Activated T-helper 1 cell treated with anti-CD3 and anti-CD28 coated beads, Interleukin-12 subunit alpha, Interleukin-12 subunit beta, Interleukin-2, Interleukin-4 antibody, amounts not matched to agents 30 ng/mL and 10 ng/mL and 1 ng/mL, durations not matched to agents 14 hours and 24 hours and 36 hours (primary cell): ENCODE results near the gene FAM240A. TPM values are rescaled to one million over a fixed set of nuclear protein-coding genes. Genes with fewer than 3 reads are reported as not detected.

Source experiments
- DNase-seq: peaks from one replicate; pipeline ENCODE4 v3.0.0; 2021; ENCODE audit warnings: low spot score
- H3K27ac Mint-ChIP-seq: one replicate; pipeline ENCODE4 v1.8.0; 2021; ENCODE audit warnings: mild to moderate bottlenecking, mixed read lengths
- H3K27me3 Mint-ChIP-seq: one replicate; pipeline ENCODE4 v1.8.0; 2022; ENCODE audit warnings: mild to moderate bottlenecking, moderate library complexity, mixed read lengths; ENCODE audit not compliant: insufficient read depth
- H3K36me3 Mint-ChIP-seq: one replicate; pipeline ENCODE4 v1.8.0; 2021; ENCODE audit warnings: low read depth, mixed read lengths
- H3K4me1 Mint-ChIP-seq: one replicate; pipeline ENCODE4 v1.8.0; 2021; ENCODE audit warnings: low read depth, mixed read lengths
- H3K4me3 Mint-ChIP-seq: one replicate; pipeline ENCODE4 v1.8.0; 2021; ENCODE audit warnings: mild to moderate bottlenecking, moderate library complexity, mixed read lengths
- H3K9me3 Mint-ChIP-seq: one replicate; pipeline ENCODE4 v1.8.0; 2021; ENCODE audit warnings: mixed read lengths
- intact Hi-C: fragments of 100-400 bp; cut with micrococcal nuclease; formaldehyde crosslinking; loops from one replicate; pipeline ENCODE4 v1.15.1; 2024
- total RNA-seq: library from RNA; stranded (reverse); gene quantifications from 2 replicates; pipeline ENCODE4 v1.2.3, GENCODE V29; 2022

The FAM240A gene
- total RNA-seq, 1 donor from 2014 or later: not detected

- H3K9me3 Mint-ChIP-seq: no peaks in the 10 kb centered on the region
- H3K4me3 Mint-ChIP-seq: no peak overlapping the region
- DNase-seq: no peak
- no peaks in the 10 kb centered on the region for H3K4me1 Mint-ChIP-seq
- no peaks in the 10 kb centered on the region for H3K27me3 Mint-ChIP-seq
- H3K27ac Mint-ChIP-seq: no peak overlapping the region
- no peaks in the 10 kb centered on the region for H3K36me3 Mint-ChIP-seq
- intact Hi-C loops: no loop called here
Measured at GRCh38 chr3:46663591-46664135, 51.3 kb downstream of the FAM240A start.

DNA sequence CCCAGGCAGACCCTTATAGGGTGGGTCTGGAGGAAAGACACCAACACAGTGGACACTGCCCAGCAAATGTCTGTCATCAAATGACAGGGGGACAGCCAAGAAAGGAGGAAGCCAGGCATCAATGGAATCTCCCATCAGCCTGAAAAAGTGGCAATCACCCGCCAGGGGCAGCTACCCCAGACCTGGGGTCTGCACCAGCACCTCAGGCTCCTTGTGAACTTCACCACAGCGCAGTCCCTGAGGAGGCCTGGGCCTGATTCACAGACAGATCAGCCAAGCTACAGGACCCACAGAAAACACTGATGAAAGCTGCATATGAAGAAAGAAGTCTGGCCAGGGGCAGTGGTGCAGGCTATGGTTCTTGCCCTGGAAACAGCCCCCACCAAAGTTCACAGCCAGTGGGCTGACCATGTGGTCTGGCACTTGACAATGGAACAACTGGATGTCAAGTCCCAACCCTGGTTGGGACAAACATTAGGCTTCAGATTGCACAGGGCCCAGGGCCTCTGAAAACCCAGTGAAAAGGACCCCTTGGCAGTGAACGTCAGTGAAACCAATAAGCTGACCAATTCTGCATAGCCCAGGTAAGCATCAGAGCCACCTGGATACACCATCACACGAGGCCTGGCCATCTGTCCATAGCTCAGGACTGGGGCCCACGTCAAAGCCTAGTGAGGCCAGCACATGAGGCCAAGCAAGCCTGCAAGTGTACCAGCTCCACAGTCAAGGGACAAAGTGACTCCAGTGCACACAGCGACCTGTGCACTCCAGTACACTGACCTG is 52.1 kb downstream of the FAM240A start:
- H3K27ac Mint-ChIP-seq: no peak overlapping the region
- no peaks in the 10 kb centered on the region for H3K36me3 Mint-ChIP-seq
- no peak for DNase-seq
- H3K27me3 Mint-ChIP-seq: no peaks in the 10 kb centered on the region
- no peak overlapping the region for H3K4me3 Mint-ChIP-seq
- intact Hi-C loops: no loop called here
- no peaks in the 10 kb centered on the region for H3K9me3 Mint-ChIP-seq
- H3K4me1 Mint-ChIP-seq: no peaks in the 10 kb centered on the region

DNA sequence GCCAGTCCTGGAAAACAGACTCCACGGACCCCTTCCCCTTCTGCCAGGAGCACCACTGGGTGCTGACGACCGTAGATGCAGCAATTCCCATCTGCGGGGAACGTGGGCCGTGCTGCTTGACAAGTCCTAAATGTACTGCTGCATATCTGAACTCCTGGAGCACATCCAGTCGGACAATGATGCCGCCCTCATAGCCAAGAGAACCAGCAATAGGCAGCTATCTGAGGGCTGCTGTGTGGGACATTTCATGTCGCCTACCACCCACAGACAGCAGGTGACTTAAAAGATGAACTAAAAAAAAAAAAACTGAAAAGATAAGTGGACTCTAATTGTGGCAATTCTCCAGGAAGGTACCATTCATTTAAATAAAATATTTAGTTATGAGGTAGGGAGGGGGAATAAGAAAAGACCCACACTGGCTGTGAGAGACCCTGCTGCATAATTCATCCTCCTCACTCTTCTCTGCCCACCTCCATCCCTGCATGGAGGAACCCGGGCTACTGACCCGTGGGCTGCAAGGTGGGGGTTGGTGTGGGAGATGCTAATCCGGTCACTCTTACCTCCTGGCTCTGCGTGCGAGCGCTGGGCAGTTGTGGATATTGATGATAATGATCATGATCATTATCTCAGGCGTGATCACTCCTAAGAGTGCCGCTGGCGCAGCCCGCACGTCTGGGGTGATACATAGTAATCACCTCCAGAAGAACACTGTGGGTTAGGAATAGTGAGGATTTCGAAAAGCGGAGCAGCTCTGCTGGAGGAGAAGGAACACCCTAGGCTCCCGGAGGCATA is 52.8 kb downstream of the FAM240A start:
- intact Hi-C loops: no loop called here
- H3K9me3 Mint-ChIP-seq: no peaks in the 10 kb centered on the region
- no peak overlapping the region for H3K4me3 Mint-ChIP-seq
- no peaks in the 10 kb centered on the region for H3K36me3 Mint-ChIP-seq
- DNase-seq: no peak
- H3K4me1 Mint-ChIP-seq: no peaks in the 10 kb centered on the region
- H3K27me3 Mint-ChIP-seq: no peaks in the 10 kb centered on the region
- no peak overlapping the region for H3K27ac Mint-ChIP-seq

GRCh38 chr3:46665763-46666452 is 53.6 kb downstream of the FAM240A start:
- H3K4me3 Mint-ChIP-seq: no peak overlapping the region
- H3K4me1 Mint-ChIP-seq: no peaks in the 10 kb centered on the region
- no peaks in the 10 kb centered on the region for H3K27me3 Mint-ChIP-seq
- intact Hi-C loops: no loop called here
- DNase-seq: no peak
- H3K9me3 Mint-ChIP-seq: no peaks in the 10 kb centered on the region
- no peaks in the 10 kb centered on the region for H3K36me3 Mint-ChIP-seq
- H3K27ac Mint-ChIP-seq: no peak overlapping the region

- H3K9me3 Mint-ChIP-seq: no peaks in the 10 kb centered on the region
- no peaks in the 10 kb centered on the region for H3K27me3 Mint-ChIP-seq
- H3K36me3 Mint-ChIP-seq: no peaks in the 10 kb centered on the region
- no peak for DNase-seq
- intact Hi-C loops: no loop called here
- H3K4me3 Mint-ChIP-seq: no peak overlapping the region
- H3K27ac Mint-ChIP-seq: no peak overlapping the region
- no peaks in the 10 kb centered on the region for H3K4me1 Mint-ChIP-seq
Measured at GRCh38 chr3:46666453-46666845, 54.1 kb downstream of the FAM240A start.

DNA sequence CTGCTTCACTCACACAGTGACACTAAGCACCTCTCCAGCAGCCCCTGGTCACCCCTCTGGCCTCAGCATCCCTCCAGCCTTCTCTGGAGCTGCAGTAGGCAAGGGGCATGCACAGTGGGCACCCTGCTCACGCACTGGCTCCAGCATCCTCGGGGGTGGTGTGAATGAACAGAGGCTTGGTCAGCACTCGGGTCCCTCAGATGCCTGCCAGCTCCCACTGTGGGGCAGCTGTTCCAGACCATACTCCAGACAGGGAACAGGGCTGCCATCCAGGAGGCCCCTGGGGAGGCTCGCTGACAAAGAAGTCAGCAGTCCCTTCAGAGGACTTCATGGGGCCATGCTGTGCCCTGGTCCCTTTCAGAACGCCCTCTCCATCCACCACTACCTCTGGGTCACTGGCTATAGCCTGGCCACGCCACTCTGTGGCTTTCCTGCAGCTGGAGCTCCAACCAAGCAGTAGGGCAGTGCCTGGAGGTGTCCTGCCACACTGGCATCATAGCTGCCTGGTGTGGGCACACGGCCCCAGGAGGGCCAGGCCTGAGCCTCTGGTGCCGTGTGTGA is 54.8 kb downstream of the FAM240A start:
- Mint-ChIP-seq H3K9me3 (no peaks in the 10 kb centered on the region), H3K4me1 (no peaks in the 10 kb centered on the region), H3K36me3 (no peaks in the 10 kb centered on the region), H3K4me3 (no peak overlapping the region), H3K27me3 (no peaks in the 10 kb centered on the region), H3K27ac (no peak overlapping the region)
- intact Hi-C loops: no loop called here
- no peak for DNase-seq

- no peak for DNase-seq
- Mint-ChIP-seq H3K4me1 (no peaks in the 10 kb centered on the region), H3K36me3 (no peaks in the 10 kb centered on the region), H3K27ac (no peak overlapping the region), H3K9me3 (no peaks in the 10 kb centered on the region), H3K4me3 (no peak overlapping the region), H3K27me3 (no peaks in the 10 kb centered on the region)
- intact Hi-C loops: no loop called here
Measured at GRCh38 chr3:46667657-46668056, 55.3 kb downstream of the FAM240A start.

GRCh38 chr3:46668116-46668515 is 55.8 kb downstream of the FAM240A start:
- Mint-ChIP-seq H3K36me3 (no peaks in the 10 kb centered on the region), H3K4me3 (no peak overlapping the region), H3K9me3 (no peaks in the 10 kb centered on the region), H3K4me1 (no peaks in the 10 kb centered on the region), H3K27me3 (no peaks in the 10 kb centered on the region), H3K27ac (no peak overlapping the region)
- intact Hi-C loops: no loop called here
- DNase-seq: no peak

GRCh38 chr3:46668591-46668990 is 56.3 kb downstream of the FAM240A start:
- Mint-ChIP-seq H3K4me1 (no peaks in the 10 kb centered on the region), H3K27ac (no peak overlapping the region), H3K4me3 (no peak overlapping the region), H3K27me3 (no peaks in the 10 kb centered on the region), H3K36me3 (no peaks in the 10 kb centered on the region), H3K9me3 (no peaks in the 10 kb centered on the region)
- intact Hi-C loops: no loop called here
- DNase-seq: no peak

DNA sequence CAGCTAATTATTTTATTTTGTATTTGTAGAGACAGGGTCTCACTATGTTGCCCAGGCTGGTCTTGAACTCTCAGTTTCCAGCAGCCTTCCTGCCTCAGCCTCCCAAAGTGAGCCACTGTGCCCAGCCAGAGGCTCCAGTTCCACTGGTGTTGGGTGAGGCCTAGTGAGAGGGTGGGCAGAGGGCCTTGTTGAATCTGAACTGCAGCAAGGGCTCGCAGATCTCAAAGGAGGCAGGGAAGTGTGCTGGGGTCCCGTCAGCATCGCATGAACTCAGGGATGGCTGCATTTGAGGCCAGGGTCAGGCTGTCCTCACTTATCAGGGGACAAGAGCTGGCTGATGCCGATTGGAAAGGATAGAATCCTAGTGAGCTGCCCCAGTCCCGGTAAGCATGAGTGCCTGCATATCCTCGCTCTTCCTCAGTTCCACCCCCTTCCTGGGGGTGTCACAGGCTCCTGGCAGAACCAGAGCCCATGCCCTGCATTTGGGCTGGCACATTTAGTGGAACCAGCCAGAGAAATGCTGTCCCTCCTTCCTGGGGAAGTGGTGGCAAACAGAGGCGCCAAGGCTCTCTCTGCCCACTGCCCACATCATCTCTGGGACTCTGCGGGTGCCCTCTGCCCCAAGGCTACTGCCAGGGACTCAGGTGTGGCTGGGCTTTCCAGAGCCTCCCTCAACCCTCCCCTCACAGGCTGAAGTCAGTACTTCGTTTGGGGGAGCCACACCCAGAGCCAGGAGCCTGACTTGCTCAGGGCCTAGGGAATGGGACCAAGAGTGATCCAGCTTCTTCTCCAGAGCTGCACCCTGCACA is 57.1 kb downstream of the FAM240A start:
- intact Hi-C loops: no loop called here
- H3K36me3 Mint-ChIP-seq: no peaks in the 10 kb centered on the region
- no peaks in the 10 kb centered on the region for H3K4me1 Mint-ChIP-seq
- H3K9me3 Mint-ChIP-seq: no peaks in the 10 kb centered on the region
- H3K4me3 Mint-ChIP-seq: no peak overlapping the region
- no peak for DNase-seq
- no peak overlapping the region for H3K27ac Mint-ChIP-seq
- no peaks in the 10 kb centered on the region for H3K27me3 Mint-ChIP-seq

DNA sequence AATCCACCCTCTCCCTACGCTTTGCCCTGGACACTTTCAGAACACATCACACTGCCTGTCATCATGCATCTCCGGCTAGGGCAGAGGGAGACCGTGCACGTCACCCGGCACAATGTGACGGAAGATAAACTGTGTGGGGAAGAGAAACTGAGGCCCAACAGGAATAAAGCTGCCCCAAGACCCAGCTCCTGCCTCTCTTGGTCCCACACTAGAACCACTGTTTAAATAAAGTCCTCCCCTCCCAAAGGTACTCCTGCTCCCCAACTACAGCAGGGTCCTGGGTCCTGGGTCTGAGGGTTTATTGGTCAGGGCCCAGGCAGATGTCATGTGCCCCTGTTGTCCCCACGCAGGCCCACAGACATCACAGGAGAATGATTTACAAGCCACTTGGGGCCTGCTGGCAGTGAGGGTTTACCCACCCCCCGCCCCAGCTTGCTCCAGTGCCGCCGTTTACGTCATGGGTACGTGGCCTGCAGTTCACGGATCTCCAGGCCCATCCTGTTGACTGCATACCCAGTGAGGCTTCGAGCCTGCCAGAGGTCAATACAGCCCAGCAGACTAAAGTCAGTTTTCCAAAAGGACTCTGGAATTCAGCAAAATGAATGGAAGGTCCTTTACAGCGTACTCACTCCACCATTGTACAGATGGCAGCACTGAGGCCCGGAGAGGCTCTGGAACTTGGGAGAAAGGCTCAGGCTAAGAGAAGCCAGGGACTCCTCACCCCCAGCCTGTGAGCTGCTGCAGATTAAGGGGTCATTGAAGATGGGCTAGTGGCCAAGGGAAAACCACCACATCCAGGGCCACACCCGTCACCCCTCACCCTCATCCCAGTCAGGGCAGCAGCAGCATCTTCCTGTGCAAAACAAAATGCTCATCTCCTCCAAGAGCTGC is 57.9 kb downstream of the FAM240A start:
- Mint-ChIP-seq H3K27me3 (no peaks in the 10 kb centered on the region), H3K9me3 (no peaks in the 10 kb centered on the region), H3K4me1 (no peaks in the 10 kb centered on the region), H3K36me3 (no peaks in the 10 kb centered on the region), H3K27ac (no peak overlapping the region), H3K4me3 (no peak overlapping the region)
- intact Hi-C loops: no loop called here
- no peak for DNase-seq
